Choroid plexus epithelial cell (primary cell): ENCODE results near the gene HIBADH.
"Not testable (repeated sequence)": the region's sequence is repeated elsewhere in the genome, so short reads cannot be mapped to it uniquely, and the experiment has no call there.

Experiments
- DNase-seq: peaks from one replicate; pipeline ENCODE4 v3.0.0-alpha.2; 2010; ENCODE audit warnings: low read depth
- H3K4me3 ChIP-seq: 2 replicates; pipeline ENCODE4 v1.5.1; 2011; ENCODE audit warnings: low read depth, mild to moderate bottlenecking, control low read depth, low read length, moderate library complexity
- CTCF ChIP-seq: conservative IDR thresholded peaks from 2 replicates; pipeline ENCODE4 v1.5.1; 2011; ENCODE audit warnings: low read depth, mild to moderate bottlenecking, control low read depth, inconsistent platforms, low read length, moderate library complexity

The HIBADH gene

DNA sequence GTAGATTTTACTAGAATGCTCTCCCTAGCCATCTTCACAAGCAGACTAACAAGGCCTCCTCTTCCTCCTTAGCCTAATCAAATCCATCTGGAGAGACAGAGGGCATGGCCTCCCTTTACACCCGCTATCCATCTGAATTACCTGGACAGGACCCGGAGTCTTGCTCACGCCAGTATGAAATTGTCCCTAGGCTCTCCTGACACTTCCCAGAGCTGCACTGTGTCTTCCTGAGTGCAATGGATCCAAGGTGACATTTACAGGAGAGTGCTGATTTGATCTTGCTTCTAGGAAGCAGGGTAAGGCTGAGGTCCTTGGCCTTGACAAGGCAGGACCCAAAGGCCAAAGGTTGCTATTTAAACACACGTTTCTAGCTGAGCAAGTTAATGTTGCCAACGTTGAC lies 147.8 kb downstream of the HIBADH start:
- no peak for TF ChIP-seq CTCF
- no peak for DNase-seq
- no peak overlapping the region for H3K4me3 ChIP-seq

DNA sequence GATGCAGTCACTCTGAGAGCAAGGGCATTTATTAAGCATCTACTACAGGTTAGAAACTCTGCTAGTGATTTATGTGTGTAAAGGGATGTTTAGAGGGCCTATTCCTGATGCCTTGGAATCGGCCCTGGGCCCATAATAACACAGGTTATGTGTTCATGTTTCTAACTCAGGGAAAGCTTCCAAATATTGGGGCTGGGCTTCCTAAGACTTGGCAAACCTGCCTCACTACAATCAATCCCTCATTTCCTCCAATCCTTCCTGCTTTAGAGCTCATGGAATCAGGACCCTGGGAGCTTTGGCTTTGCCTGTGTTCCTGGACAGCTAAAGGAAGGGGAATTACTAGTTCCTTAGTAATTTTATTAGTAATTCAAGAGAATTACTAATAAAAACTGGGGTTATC lies 148.8 kb downstream of the HIBADH start:
- no peak overlapping the region for H3K4me3 ChIP-seq
- no peak for DNase-seq
- no peak for TF ChIP-seq CTCF

DNA sequence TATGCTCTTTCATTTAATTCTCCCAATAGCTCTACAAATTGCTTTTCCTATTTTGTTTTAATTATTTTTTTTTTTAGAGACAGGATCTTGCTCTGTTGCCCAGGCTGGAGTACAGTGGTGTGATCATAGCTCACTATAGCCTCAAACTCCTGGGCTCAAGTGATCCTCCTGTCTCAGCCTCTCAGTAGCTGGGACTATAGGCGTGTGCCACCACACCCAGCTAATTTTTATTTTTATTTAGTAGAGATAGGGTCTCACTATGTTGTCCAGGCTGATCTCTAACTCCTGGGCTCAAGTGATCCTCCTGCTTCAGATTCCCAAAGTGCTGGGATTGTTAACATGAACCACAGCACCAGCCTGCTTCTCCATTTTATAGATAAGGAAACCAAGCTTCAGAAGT lies 151.3 kb downstream of the HIBADH start:
- not testable (repeated sequence) for H3K4me3 ChIP-seq, DNase-seq

DNA sequence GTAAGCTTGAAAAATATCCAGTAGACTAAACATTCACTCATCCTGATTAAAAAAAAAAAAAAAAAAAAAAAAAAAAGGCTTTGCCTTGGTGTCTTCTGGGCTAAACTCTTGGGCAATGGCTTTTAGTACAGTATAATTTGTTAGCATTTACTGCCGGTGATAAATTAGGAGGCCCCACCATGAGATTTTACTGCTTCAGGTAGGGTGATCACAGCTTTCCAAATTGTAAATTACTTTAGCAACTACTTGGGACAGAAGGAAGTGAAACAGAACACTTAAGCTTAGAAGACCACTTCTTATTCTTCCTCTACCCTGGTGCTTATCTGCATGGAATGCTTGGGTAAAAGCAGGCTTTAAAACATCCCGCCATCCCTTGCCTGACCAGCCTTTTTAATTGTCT lies 152.1 kb downstream of the HIBADH start:
- TF ChIP-seq CTCF = no peak
- H3K4me3 ChIP-seq = no peak overlapping the region
- no peak for DNase-seq

DNA sequence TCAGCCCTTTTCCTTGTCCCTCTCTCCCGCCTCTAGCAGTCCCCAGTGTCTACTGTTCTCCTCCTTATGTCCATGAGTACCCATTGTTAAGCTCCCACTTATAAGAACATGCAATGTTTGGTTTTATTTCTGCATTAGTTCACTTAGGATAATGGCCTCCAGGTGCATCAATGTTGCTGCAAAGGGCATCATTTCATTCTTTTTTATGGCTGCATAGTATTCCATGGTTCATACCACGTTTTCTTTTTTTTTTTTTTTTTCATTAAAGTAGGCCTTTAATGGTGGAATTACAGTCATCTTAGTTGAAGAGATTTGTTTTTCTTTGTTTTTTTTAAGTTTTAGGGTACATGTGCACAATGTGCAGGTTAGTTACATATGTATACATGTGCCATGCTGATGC lies 160.8 kb downstream of the HIBADH start:
- not testable (repeated sequence) for DNase-seq, H3K4me3 ChIP-seq

DNA sequence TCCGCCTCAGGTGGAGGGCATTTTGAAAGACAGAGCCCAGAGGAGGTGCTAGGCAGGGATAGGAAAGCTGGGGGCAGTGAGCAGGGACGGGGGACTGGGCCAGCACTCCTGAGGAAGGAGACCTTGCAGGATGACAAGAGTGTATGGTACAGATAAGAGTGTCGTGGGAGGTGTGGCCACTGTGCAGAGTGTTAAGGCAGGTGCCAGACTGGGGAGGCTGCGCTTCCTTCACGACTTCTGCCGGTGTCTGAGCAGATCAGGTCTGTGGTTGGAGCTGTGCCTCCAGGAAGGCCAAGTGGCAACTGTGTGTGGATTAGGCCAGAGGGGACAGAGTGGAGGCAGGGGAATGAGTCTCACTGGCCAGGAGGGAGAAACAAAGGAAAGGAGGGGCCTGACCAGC lies 161.7 kb downstream of the HIBADH start:
- no peak for DNase-seq
- TF ChIP-seq CTCF = no peak
- H3K4me3 ChIP-seq = no peak overlapping the region

- H3K4me3 ChIP-seq = no peak overlapping the region
- no peak for DNase-seq
- TF ChIP-seq CTCF = no peak
Observed at GRCh38 chr7:27492224-27492623, 170.5 kb downstream of the HIBADH start.

GRCh38 chr7:27491534-27491933 lies 171.1 kb downstream of the HIBADH start:
- no peak overlapping the region for H3K4me3 ChIP-seq
- TF ChIP-seq CTCF = no peak
- no peak for DNase-seq
